ENCODE data around the gene RAB19.

DNA sequence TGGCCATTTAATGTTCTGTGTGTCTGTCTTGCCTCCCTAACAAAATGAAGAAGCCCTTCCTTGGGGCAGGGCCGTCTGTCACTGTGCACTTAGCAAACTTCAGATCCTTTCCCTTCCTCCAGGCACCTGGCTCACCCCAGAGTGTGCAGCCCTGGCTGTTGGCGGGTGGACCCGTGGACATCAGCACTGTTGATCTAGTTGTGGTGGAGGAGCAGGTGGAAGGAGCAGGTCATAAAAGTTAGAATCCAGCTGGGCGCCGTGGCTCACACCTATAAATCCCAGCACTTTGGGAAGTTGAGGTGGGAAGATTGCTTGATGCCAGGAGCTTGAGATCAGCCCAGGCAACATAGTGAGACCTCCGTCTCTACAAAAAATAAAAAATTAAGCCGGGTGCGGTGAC, 12.7 kb downstream of the RAB19 start:
- TF ChIP-seq, protein P1, sequence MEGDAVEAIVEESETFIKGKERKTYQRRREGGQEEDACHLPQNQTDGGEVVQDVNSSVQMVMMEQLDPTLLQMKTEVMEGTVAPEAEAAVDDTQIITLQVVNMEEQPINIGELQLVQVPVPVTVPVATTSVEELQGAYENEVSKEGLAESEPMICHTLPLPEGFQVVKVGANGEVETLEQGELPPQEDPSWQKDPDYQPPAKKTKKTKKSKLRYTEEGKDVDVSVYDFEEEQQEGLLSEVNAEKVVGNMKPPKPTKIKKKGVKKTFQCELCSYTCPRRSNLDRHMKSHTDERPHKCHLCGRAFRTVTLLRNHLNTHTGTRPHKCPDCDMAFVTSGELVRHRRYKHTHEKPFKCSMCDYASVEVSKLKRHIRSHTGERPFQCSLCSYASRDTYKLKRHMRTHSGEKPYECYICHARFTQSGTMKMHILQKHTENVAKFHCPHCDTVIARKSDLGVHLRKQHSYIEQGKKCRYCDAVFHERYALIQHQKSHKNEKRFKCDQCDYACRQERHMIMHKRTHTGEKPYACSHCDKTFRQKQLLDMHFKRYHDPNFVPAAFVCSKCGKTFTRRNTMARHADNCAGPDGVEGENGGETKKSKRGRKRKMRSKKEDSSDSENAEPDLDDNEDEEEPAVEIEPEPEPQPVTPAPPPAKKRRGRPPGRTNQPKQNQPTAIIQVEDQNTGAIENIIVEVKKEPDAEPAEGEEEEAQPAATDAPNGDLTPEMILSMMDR (IDR thresholded peaks at IDR 0.05): no peak
- TF ChIP-seq EZH2 (IDR thresholded peaks at IDR 0.05; ENCODE audit: borderline replicate concordance, insufficient read depth, low read depth, low read length, poor library complexity, severe bottlenecking): no peak
